K562 (cell line): ENCODE measurements around the gene EPB41L1.

Experiments used
- CTCF ChIP-seq, 3 experiments: IDR thresholded peaks in 2 of 3; conservative IDR thresholded peaks in 1 of 3; 2 replicates each; pipeline ENCODE4 v1.5.1; 2011 to 2012; ENCODE audit warnings: low read length in 3 of 3, mild to moderate bottlenecking in 3 of 3, control low read depth in 2 of 3, improper control_type of control experiment in 1 of 3, inconsistent platforms in 1 of 3, low read depth in 1 of 3, mixed read lengths in 1 of 3, moderate library complexity in 1 of 3; ENCODE audit not compliant: insufficient read depth in 2 of 3
- ESRRA ChIP-seq: fragments of 450-650 bp; IDR thresholded peaks from 2 replicates; pipeline ENCODE4 v1.6.1; 2014; ENCODE audit warnings: low read depth, mild to moderate bottlenecking, moderate library complexity, borderline replicate concordance
- MXI1 ChIP-seq: IDR thresholded peaks from 2 replicates; pipeline ENCODE4 v1.6.1; 2011; ENCODE audit warnings: low read depth, mild to moderate bottlenecking, improper control_type of control experiment, low read length
- PHF8 ChIP-seq: fragments of 200-600 bp; sonication (generic); IDR thresholded peaks from 2 replicates; pipeline ENCODE4 v1.6.1; 2012; ENCODE audit warnings: mixed run types, mild to moderate bottlenecking, inconsistent platforms, low read length, moderate library complexity, borderline replicate concordance
- YY1 ChIP-seq, 3 experiments: IDR thresholded peaks; 2 replicates each; pipeline ENCODE4 v1.6.1; 2011; ENCODE audit warnings: low read length in 2 of 3, mild to moderate bottlenecking in 2 of 3, moderate library complexity in 2 of 3, borderline replicate concordance in 1 of 3, control low read depth in 1 of 3, low read depth in 1 of 3; ENCODE audit not compliant: insufficient read depth in 3 of 3, insufficient replicate concordance in 2 of 3, control insufficient read depth in 1 of 3, insufficient read length in 1 of 3; ENCODE audit errors: extremely low read depth in 1 of 3
- ZC3H11A ChIP-seq: IDR thresholded peaks from 2 replicates; pipeline ENCODE4 v1.6.1; 2012; ENCODE audit warnings: low read depth, low read length, improper control_type of control experiment
- ZNF143 ChIP-seq: sonication (generic); formaldehyde crosslinking; IDR thresholded peaks from 2 replicates; pipeline ENCODE4 v1.9.0; 2022; ENCODE audit warnings: mild to moderate bottlenecking, missing genetic modification reagents
- TF ChIP-seq, protein P1 (sequence below), 2 experiments: fragments of 450-650 bp in 1 of 2; IDR thresholded peaks; 2 replicates each; pipeline ENCODE4 v1.6.1; 2011 to 2017; ENCODE audit warnings: low read depth in 2 of 2, antibody characterized with exemption in 1 of 2, borderline replicate concordance in 1 of 2, low read length in 1 of 2, mild to moderate bottlenecking in 1 of 2, mixed read lengths in 1 of 2; ENCODE audit not compliant: control insufficient read depth in 1 of 2

GRCh38 chr20:36175016-36175415, 20.5 kb downstream of the EPB41L1 start:
- TF ChIP-seq ZC3H11A = no peak
- TF ChIP-seq MXI1 = no peak
- no peak for TF ChIP-seq ZNF143 (CRISPR knock-in tag)
- TF ChIP-seq CTCF (IDR thresholded peaks at IDR 0.05 in 2 of 3, conservative IDR thresholded peaks at IDR 0.05 in 1 of 3; ENCODE audit: insufficient read depth in 2 of 3, low read depth in 1 of 3, low read length in 3 of 3) = no peak
- no peak for TF ChIP-seq YY1 (IDR thresholded peaks at IDR 0.05; ENCODE audit: borderline replicate concordance in 1 of 3, control insufficient read depth in 1 of 3, extremely low read depth in 1 of 3, insufficient read depth in 3 of 3, insufficient read length in 1 of 3, insufficient replicate concordance in 2 of 3, low read depth in 1 of 3, low read length in 2 of 3)
- no peak for TF ChIP-seq ESRRA
- TF ChIP-seq PHF8 = no peak
- TF ChIP-seq, protein P1, sequence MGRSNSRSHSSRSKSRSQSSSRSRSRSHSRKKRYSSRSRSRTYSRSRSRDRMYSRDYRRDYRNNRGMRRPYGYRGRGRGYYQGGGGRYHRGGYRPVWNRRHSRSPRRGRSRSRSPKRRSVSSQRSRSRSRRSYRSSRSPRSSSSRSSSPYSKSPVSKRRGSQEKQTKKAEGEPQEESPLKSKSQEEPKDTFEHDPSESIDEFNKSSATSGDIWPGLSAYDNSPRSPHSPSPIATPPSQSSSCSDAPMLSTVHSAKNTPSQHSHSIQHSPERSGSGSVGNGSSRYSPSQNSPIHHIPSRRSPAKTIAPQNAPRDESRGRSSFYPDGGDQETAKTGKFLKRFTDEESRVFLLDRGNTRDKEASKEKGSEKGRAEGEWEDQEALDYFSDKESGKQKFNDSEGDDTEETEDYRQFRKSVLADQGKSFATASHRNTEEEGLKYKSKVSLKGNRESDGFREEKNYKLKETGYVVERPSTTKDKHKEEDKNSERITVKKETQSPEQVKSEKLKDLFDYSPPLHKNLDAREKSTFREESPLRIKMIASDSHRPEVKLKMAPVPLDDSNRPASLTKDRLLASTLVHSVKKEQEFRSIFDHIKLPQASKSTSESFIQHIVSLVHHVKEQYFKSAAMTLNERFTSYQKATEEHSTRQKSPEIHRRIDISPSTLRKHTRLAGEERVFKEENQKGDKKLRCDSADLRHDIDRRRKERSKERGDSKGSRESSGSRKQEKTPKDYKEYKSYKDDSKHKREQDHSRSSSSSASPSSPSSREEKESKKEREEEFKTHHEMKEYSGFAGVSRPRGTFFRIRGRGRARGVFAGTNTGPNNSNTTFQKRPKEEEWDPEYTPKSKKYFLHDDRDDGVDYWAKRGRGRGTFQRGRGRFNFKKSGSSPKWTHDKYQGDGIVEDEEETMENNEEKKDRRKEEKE (IDR thresholded peaks at IDR 0.05; ENCODE audit: borderline replicate concordance in 1 of 2, control insufficient read depth in 1 of 2, low read depth in 2 of 2, low read length in 1 of 2) = no peak
